Loucy (cell line): Measurements from ENCODE around the gene YAP1.

Experiments
- H2AFZ ChIP-seq: fragments of 200-600 bp; sonication (generic); 2 replicates; pipeline ENCODE4 v1.6.0; 2016; ENCODE audit warnings: antibody characterized with exemption, mild to moderate bottlenecking, low read length, moderate library complexity
- H3F3A ChIP-seq: fragments of 200-600 bp; 2 replicates; pipeline ENCODE4 v1.6.0; 2016; ENCODE audit warnings: antibody characterized with exemption, low read depth, mild to moderate bottlenecking
- H3K27me3 ChIP-seq: fragments of 200-600 bp; sonication (generic); 2 replicates; pipeline ENCODE4 v1.6.1; 2014; ENCODE audit warnings: low read length, mild to moderate bottlenecking; ENCODE audit not compliant: insufficient read depth, poor library complexity, severe bottlenecking
- H3K36me3 ChIP-seq: fragments of 200-600 bp; sonication (generic); 2 replicates; pipeline ENCODE4 v1.6.1; 2016; ENCODE audit warnings: low read length; ENCODE audit not compliant: insufficient read depth
- H3K4me1 ChIP-seq: fragments of 200-600 bp; sonication (generic); 2 replicates; pipeline ENCODE4 v1.5.1; 2014; ENCODE audit warnings: low read length, mild to moderate bottlenecking; ENCODE audit not compliant: insufficient read depth, poor library complexity, severe bottlenecking
- H3K4me2 ChIP-seq: fragments of 200-600 bp; sonication (generic); 2 replicates; pipeline ENCODE4 v1.6.0; 2014; ENCODE audit warnings: antibody characterized with exemption, low read length, low read depth, mild to moderate bottlenecking; ENCODE audit not compliant: poor library complexity, severe bottlenecking
- H3K4me3 ChIP-seq: fragments of 200-600 bp; sonication (generic); 2 replicates; pipeline ENCODE4 v1.5.1; 2014; ENCODE audit warnings: low read length, mild to moderate bottlenecking, mixed read lengths; ENCODE audit not compliant: poor library complexity, severe bottlenecking
- H3K79me2 ChIP-seq: fragments of 200-600 bp; sonication (generic); 2 replicates; pipeline ENCODE4 v1.6.1; 2014; ENCODE audit warnings: low read length; ENCODE audit not compliant: insufficient read depth
- H3K9ac ChIP-seq: fragments of 200-600 bp; sonication (generic); 2 replicates; pipeline ENCODE4 v1.6.0; 2014; ENCODE audit warnings: mild to moderate bottlenecking, low read depth, low read length, moderate library complexity; ENCODE audit not compliant: poor library complexity, severe bottlenecking
- H3K9me2 ChIP-seq: fragments of 200-600 bp; sonication (generic); replicated peaks from 2 replicates; pipeline ENCODE4 v1.6.1; 2016; ENCODE audit warnings: low read depth, low read length, mixed read lengths
- H3K9me3 ChIP-seq: fragments of 200-600 bp; sonication (generic); 2 replicates; pipeline ENCODE4 v1.6.1; 2014; ENCODE audit warnings: mild to moderate bottlenecking, antibody characterized with exemption, low read length, low read depth; ENCODE audit not compliant: insufficient read depth
- H4K20me1 ChIP-seq: fragments of 200-600 bp; sonication (generic); 2 replicates; pipeline ENCODE4 v1.6.0; 2014; ENCODE audit warnings: antibody characterized with exemption, low read length, mild to moderate bottlenecking; ENCODE audit not compliant: insufficient read depth, poor library complexity, severe bottlenecking
- CTCF ChIP-seq: fragments of 200-600 bp; sonication (generic); conservative IDR thresholded peaks from 2 replicates; pipeline ENCODE4 v1.5.1; 2014; ENCODE audit warnings: mild to moderate bottlenecking, antibody characterized with exemption, low read length
- EZH2phosphoT487 ChIP-seq: fragments of 200-600 bp; IDR thresholded peaks from 2 replicates; pipeline ENCODE4 v1.6.1; 2018; ENCODE audit warnings: antibody characterized with exemption, mild to moderate bottlenecking, moderate library complexity, borderline replicate concordance

The YAP1 gene

GRCh38 chr11:102073253-102073652 lies 37.0 kb upstream of the YAP1 start:
- H3K79me2 ChIP-seq: no peaks in the 10 kb centered on the region
- no peak overlapping the region for H3K9ac ChIP-seq
- no peaks in the 10 kb centered on the region for H3K9me2 ChIP-seq
- no peaks in the 10 kb centered on the region for H3K27me3 ChIP-seq
- no peaks in the 10 kb centered on the region for H4K20me1 ChIP-seq
- H2AFZ ChIP-seq: no peak overlapping the region
- H3K9me3 ChIP-seq: peaks cover 5% of the 10 kb centered on the region; the same call in 1 of the 2 replicates
- no peak overlapping the region for H3K4me2 ChIP-seq
- TF ChIP-seq EZH2phosphoT487 (no peak), CTCF (no peak)
- no peaks in the 10 kb centered on the region for H3K36me3 ChIP-seq
- no peaks in the 10 kb centered on the region for H3F3A ChIP-seq
- H3K4me3 ChIP-seq: no peak overlapping the region
- H3K4me1 ChIP-seq: no peaks in the 10 kb centered on the region

GRCh38 chr11:102079625-102080024 lies 30.6 kb upstream of the YAP1 start:
- Histone ChIP-seq H3K9ac (no peak overlapping the region), H3K9me3 (no peaks in the 10 kb centered on the region), H2AFZ (no peak overlapping the region), H4K20me1 (no peaks in the 10 kb centered on the region), H3K9me2 (no peaks in the 10 kb centered on the region), H3K4me2 (no peak overlapping the region), H3K27me3 (no peaks in the 10 kb centered on the region), H3K4me1 (no peaks in the 10 kb centered on the region), H3K4me3 (no peak overlapping the region), H3F3A (no peaks in the 10 kb centered on the region), H3K79me2 (no peaks in the 10 kb centered on the region), H3K36me3 (no peaks in the 10 kb centered on the region)
- TF ChIP-seq EZH2phosphoT487: no peak
- no peak for TF ChIP-seq CTCF

- Histone ChIP-seq H3K79me2 (no peaks in the 10 kb centered on the region), H3K9ac (no peak overlapping the region), H3K27me3 (no peaks in the 10 kb centered on the region), H3F3A (no peaks in the 10 kb centered on the region), H3K36me3 (no peaks in the 10 kb centered on the region), H3K9me2 (no peaks in the 10 kb centered on the region), H3K4me1 (no peaks in the 10 kb centered on the region), H3K9me3 (no peaks in the 10 kb centered on the region), H4K20me1 (no peaks in the 10 kb centered on the region), H3K4me3 (no peak overlapping the region), H2AFZ (no peak overlapping the region), H3K4me2 (no peak overlapping the region)
- TF ChIP-seq EZH2phosphoT487: no peak
- TF ChIP-seq CTCF: no peak
These were observed 28.9 kb upstream of the YAP1 start for GRCh38 chr11:102081313-102081712.
